OCI-LY7 (cell line): ENCODE results near the gene NEO1.

Source experiments
- EZH2phosphoT487 ChIP-seq: fragments of 200-600 bp; sonication (generic); IDR thresholded peaks from 2 replicates; pipeline ENCODE4 v1.6.1; 2018; ENCODE audit warnings: low read depth, borderline replicate concordance, mild to moderate bottlenecking, mixed run types, antibody characterized with exemption, low read length, moderate library complexity, mixed read lengths
- TF ChIP-seq, protein P1 (sequence below): fragments of 200-600 bp; sonication (generic); conservative IDR thresholded peaks from 2 replicates; pipeline ENCODE4 v1.5.1; 2014; ENCODE audit warnings: mild to moderate bottlenecking, antibody characterized with exemption, low read length, moderate library complexity, mixed read lengths

- TF ChIP-seq, protein P1, sequence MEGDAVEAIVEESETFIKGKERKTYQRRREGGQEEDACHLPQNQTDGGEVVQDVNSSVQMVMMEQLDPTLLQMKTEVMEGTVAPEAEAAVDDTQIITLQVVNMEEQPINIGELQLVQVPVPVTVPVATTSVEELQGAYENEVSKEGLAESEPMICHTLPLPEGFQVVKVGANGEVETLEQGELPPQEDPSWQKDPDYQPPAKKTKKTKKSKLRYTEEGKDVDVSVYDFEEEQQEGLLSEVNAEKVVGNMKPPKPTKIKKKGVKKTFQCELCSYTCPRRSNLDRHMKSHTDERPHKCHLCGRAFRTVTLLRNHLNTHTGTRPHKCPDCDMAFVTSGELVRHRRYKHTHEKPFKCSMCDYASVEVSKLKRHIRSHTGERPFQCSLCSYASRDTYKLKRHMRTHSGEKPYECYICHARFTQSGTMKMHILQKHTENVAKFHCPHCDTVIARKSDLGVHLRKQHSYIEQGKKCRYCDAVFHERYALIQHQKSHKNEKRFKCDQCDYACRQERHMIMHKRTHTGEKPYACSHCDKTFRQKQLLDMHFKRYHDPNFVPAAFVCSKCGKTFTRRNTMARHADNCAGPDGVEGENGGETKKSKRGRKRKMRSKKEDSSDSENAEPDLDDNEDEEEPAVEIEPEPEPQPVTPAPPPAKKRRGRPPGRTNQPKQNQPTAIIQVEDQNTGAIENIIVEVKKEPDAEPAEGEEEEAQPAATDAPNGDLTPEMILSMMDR, result no peak
- TF ChIP-seq EZH2phosphoT487, result no peak
These were observed 36.8 kb upstream of the NEO1 start for GRCh38 chr15:73015493-73015892.
